Measurements from ENCODE around the gene SLC30A3.
A peak's percentile ranks its signal among the peaks of the same experiment; 100 is the strongest.

SLC30A3 gene

DNA sequence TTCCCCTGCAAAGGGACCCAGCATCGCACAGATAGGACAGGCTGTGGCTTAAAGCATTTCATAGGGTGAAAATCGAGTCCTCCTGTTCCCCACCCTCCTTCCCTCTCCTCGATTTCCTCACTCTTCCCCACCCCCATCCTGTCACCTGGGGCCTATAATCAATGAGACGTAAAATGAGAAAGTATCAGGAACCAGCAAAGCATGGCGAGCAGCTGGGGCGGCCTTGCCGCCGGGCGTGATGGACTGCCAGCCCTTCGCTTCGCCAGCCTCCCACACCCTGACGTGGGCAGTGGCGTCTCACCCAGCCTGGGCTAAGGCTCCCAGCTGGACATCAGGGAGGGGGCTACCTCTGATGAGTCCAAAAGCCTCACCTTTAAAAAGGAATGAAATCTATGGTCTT lies 11.1 kb downstream of the SLC30A3 start:
- TF ChIP-seq, protein P1, sequence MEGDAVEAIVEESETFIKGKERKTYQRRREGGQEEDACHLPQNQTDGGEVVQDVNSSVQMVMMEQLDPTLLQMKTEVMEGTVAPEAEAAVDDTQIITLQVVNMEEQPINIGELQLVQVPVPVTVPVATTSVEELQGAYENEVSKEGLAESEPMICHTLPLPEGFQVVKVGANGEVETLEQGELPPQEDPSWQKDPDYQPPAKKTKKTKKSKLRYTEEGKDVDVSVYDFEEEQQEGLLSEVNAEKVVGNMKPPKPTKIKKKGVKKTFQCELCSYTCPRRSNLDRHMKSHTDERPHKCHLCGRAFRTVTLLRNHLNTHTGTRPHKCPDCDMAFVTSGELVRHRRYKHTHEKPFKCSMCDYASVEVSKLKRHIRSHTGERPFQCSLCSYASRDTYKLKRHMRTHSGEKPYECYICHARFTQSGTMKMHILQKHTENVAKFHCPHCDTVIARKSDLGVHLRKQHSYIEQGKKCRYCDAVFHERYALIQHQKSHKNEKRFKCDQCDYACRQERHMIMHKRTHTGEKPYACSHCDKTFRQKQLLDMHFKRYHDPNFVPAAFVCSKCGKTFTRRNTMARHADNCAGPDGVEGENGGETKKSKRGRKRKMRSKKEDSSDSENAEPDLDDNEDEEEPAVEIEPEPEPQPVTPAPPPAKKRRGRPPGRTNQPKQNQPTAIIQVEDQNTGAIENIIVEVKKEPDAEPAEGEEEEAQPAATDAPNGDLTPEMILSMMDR (IDR thresholded peaks at IDR 0.05; ENCODE audit: low read depth, low read length, missing control alignments) = no peak
- in situ Hi-C loops (cut with HindIII; ENCODE audit: low sequenced_read_pairs) = no loop called here
- H3K4me3 ChIP-seq (ENCODE audit: low read depth, low read length) = no peak overlapping the region
- no peak for DNase-seq (ENCODE audit: low read depth)

DNA sequence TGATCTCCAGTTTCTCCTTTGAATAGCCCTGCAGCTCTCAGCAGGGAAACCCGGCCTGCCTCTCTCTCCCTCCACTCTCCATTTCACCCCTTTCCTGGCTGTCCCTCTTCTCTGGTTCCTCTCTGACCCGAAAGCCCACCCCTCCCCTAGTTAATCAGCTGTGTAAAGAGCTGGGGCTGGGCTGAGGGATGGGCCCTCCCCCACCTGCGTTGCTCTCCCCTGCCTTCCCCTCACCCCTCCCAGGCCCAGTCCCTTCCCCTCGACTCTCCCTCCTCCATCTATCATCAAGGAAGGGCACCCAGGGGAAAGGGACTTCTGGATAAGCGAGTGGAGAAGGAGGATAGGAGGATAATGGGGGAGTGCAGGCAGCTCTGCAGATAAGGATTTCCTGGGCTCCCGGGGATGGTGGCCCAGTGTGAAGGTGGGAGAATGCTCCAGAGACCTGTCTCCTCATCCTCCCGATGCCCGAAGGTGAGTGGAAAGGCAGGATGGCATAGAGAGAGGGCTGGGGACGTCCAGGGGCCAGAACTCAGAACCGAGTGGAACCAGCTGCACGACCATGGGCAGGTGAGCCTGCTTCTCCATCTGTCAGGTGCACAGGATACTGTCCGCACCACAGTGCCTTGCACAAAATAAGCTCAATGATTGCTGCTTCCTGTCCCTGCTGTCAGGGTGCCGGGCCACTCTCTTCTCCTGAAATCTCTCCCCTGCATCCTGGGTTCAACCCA lies 12.0 kb downstream of the SLC30A3 start:
- no peak overlapping the region for H3K4me3 ChIP-seq (ENCODE audit: low read depth, low read length)
- in situ Hi-C loops (cut with HindIII; ENCODE audit: low sequenced_read_pairs) = no loop called here
- no peak for DNase-seq (ENCODE audit: low read depth)
- TF ChIP-seq, protein P1 (IDR thresholded peaks at IDR 0.05; ENCODE audit: low read depth, low read length, missing control alignments) = no peak

DNA sequence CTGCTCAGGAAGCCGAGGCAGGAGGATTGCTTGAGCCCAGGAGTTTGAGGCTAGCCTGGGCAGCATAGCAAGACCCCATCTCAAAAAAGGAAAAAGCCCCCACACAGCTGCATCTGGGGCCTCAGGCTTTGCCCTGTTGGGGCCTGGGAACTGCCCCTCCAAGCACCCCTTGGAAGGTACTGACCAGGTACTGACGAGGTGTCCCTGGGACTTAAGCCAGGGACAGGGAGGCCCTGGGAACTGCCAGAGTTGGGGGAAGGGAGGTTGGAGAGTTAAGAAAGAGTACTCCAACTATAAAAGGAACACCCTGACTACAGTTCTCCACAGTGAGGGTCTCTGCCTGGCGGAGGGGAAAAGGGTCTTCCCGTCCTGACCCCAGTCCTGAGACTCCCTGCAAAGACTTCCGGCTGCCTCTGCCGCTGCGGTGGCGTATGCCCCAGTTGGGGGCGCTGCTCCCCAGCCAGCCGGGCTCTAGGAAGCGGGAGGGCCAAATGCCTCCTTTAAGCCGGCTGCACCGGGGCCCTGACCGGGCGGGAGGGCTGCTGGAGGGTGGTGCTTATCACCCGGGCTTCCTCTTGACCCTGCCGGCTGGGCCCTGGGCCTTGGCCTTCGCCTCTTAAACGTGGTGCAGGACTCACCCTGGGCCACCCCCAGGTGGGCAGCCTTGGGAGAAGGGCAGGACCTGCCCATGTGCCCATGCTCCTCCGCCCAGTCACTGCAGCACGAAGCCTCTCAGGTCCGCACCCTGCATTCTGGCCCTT lies 12.8 kb downstream of the SLC30A3 start:
- TF ChIP-seq, protein P1 (IDR thresholded peaks at IDR 0.05; ENCODE audit: low read depth, low read length, missing control alignments) = peak; percentile 64
- no peak for DNase-seq (ENCODE audit: low read depth)
- in situ Hi-C loops (cut with HindIII; ENCODE audit: low sequenced_read_pairs) = loop anchor here (5.0 kb wide), 1 partner anchor 138 kb away; no protein-coding TSS in a partner anchor
- H3K4me3 ChIP-seq (ENCODE audit: low read depth, low read length) = no peak overlapping the region

DNA sequence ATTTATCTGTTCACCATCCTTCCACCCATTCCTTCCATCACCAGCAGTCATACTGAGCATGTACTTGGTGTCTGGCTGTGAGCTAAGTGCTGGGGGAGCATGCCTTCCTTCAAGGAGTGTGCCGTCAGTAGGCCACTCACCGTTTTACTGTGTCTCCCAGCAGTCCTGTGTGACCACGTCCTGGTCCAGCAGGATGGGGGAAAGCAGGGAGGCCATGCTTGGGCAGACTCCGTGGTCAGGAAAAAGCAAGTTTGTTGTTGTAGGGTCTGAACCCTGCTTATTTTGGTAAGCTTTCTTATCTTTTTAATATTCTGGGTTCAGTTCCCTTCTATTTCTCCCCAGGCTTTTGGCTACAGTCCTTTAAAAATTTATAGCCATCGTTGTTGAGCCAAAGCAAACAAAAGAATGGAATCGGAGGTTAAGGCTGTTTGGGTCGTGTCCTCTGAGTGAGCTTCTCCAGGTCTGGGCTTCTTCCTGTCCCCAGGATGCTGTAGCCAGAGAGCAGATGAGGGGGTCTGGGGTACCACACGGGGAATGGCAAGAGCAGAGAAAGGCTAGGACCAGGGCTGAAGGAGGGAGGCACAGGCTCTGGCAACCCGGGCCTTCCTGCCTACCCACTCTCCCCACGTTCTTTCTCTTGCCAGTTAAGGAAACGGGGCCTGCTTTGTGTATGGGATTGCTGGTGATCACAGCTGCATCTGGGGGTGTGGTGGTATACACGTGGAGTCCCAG lies 13.5 kb downstream of the SLC30A3 start:
- H3K4me3 ChIP-seq (ENCODE audit: low read depth, low read length) = no peak overlapping the region
- in situ Hi-C loops (cut with HindIII; ENCODE audit: low sequenced_read_pairs) = loop anchor here (5.0 kb wide), 1 partner anchor 137 kb away; no protein-coding TSS in a partner anchor
- no peak for DNase-seq (ENCODE audit: low read depth)
- TF ChIP-seq, protein P1 (IDR thresholded peaks at IDR 0.05; ENCODE audit: low read depth, low read length, missing control alignments) = no peak

DNA sequence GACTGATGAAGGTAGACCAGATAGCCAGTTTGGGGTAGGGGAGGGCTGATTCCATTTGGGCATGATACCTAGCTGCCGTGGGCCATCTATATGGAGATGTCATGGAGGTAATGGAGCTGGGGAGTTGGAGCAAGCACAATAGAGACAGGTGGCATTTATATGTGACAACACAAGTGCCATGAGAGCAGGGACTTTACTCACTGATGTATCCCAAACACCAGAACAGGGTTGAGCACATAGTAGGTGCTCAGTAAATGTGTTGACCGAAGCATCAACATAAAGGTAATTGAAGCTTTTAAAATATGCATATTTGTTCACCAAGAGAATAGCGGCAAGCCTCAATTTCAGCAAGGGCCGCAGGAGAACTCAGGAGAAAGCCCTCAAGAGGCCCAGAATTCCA lies 15.0 kb downstream of the SLC30A3 start:
- in situ Hi-C loops (cut with HindIII; ENCODE audit: low sequenced_read_pairs) = loop anchor here (5.0 kb wide), 1 partner anchor 136 kb away; no protein-coding TSS in a partner anchor
- TF ChIP-seq, protein P1 (IDR thresholded peaks at IDR 0.05; ENCODE audit: low read depth, low read length, missing control alignments) = no peak
- DNase-seq (ENCODE audit: low read depth) = no peak
- no peak overlapping the region for H3K4me3 ChIP-seq (ENCODE audit: low read depth, low read length)

DNA sequence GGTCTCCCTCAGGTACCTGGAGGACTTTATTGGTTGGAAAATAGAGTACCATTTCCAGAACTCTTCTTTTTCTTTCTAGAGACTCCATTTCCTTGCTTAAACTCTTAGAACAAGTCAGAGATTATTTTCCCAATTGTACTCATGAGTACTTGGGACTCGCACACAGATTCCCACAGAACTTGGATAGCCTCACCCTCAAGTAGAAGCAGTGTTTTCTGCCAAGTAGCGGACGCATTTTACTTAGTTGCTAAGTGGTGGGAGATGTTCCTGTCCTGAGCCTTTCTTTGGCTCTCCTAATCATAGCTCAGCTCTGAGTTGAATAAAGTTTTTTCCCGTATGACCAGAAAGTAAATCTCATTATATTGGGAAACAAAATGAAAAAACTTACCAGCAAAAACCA lies 17.2 kb downstream of the SLC30A3 start:
- TF ChIP-seq, protein P1 (IDR thresholded peaks at IDR 0.05; ENCODE audit: low read depth, low read length, missing control alignments) = no peak
- DNase-seq (ENCODE audit: low read depth) = no peak
- in situ Hi-C loops (cut with HindIII; ENCODE audit: low sequenced_read_pairs) = loop anchor here (5.0 kb wide), 1 partner anchor 133 kb away; no protein-coding TSS in a partner anchor
- no peak overlapping the region for H3K4me3 ChIP-seq (ENCODE audit: low read depth, low read length)
